Astrocyte of the cerebellum (primary cell): ENCODE results near the gene TXNL4B.
"Not testable (repeated sequence)": the region's sequence is repeated elsewhere in the genome, so short reads cannot be mapped to it uniquely, and the experiment has no call there.

ENCODE experiments used
- DNase-seq: peaks from one replicate; pipeline ENCODE4 v3.0.0-alpha.2; 2011; ENCODE audit warnings: low read depth
- H3K4me3 ChIP-seq: 2 replicates; pipeline ENCODE4 v1.5.1; 2011; ENCODE audit warnings: mild to moderate bottlenecking, low read depth, low read length, moderate library complexity
- in situ Hi-C: cut with HindIII; loops from 2 replicates; pipeline ENCODE4 v1.10.0; 2017; ENCODE audit warnings: low sequenced_read_pairs
- TF ChIP-seq, protein P1 (sequence below): IDR thresholded peaks from 2 replicates; pipeline ENCODE4 v1.5.1; 2012; ENCODE audit warnings: low read length, low read depth, moderate library complexity, mild to moderate bottlenecking; ENCODE audit errors: missing control alignments

TXNL4B gene

DNA sequence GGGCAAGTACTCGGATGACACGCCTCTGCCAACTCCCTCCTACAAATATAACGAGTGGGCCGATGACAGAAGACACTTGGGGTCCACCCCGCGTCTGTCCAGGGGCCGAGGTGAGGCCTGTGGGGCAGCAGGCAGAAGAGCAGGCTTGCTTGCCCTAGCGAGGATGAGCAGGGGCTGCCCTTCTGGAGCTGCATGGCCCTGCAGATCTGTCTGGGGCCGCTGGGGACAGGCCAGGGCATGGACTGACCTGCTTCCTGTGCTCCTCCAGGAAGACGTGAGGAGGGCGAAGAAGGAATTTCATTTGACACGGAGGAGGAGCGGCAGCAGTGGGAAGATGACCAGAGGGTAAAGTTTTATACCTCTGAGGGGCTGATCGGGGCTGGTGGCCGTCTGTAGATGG lies 5.5 kb upstream of the TXNL4B start:
- no peak overlapping the region for H3K4me3 ChIP-seq
- in situ Hi-C loops: no loop called here
- TF ChIP-seq, protein P1, sequence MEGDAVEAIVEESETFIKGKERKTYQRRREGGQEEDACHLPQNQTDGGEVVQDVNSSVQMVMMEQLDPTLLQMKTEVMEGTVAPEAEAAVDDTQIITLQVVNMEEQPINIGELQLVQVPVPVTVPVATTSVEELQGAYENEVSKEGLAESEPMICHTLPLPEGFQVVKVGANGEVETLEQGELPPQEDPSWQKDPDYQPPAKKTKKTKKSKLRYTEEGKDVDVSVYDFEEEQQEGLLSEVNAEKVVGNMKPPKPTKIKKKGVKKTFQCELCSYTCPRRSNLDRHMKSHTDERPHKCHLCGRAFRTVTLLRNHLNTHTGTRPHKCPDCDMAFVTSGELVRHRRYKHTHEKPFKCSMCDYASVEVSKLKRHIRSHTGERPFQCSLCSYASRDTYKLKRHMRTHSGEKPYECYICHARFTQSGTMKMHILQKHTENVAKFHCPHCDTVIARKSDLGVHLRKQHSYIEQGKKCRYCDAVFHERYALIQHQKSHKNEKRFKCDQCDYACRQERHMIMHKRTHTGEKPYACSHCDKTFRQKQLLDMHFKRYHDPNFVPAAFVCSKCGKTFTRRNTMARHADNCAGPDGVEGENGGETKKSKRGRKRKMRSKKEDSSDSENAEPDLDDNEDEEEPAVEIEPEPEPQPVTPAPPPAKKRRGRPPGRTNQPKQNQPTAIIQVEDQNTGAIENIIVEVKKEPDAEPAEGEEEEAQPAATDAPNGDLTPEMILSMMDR: no peak
- DNase-seq: no peak

DNA sequence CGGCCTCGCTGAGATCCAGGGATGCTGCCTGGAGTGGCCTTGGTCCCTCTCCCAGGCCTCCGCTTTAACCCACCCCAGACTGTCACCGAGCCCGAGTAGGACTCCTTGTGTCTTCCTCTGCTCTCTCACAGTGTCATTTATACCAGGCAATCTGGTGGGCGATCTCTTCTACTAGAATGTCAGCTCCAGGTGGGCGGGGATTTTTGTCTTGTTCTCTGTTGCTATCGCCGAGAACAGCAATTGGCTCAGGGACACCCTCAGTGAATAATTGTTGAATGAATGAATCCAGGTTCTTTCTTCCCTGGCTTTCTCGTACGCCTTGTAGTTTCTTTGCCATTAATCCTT lies 818 bp upstream of the TXNL4B start:
- DNase-seq: no peak
- in situ Hi-C loops: no loop called here
- H3K4me3 ChIP-seq: peak overlapping the region; percentile 95
- TF ChIP-seq, protein P1: no peak

DNA sequence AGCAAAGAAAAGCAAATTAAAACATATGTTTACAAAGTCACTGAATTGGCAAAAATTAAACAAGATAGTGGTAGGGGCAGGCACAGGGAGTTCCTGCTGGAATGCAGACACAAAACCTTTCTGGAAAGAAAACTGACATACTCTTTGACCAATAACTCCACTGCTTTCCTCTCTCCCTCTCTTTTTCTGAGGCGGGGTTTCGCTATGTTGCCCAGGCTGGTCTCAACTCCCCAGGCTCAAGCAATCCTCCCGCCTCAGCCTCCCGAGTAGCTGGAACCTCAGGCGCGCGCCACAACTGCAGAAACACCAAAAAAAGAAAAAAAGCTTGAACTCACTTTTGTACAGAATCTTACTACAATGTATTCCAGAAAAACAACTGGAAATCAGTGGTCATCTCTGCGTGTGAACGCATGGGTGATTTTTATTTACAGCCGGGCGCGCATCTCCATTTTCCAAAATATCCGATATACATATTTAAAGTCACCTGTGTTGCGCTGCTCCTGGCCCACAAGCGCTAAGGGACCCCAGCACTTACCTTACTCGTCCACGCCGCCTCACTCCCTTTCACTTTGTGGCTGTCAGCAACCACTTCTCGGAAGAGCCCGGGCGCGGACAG lies 480 bp downstream of the TXNL4B start:
- in situ Hi-C loops: no loop called here
- peak; percentile 35 for DNase-seq
- peak overlapping the region; percentile 95 for H3K4me3 ChIP-seq
- TF ChIP-seq, protein P1: no peak

DNA sequence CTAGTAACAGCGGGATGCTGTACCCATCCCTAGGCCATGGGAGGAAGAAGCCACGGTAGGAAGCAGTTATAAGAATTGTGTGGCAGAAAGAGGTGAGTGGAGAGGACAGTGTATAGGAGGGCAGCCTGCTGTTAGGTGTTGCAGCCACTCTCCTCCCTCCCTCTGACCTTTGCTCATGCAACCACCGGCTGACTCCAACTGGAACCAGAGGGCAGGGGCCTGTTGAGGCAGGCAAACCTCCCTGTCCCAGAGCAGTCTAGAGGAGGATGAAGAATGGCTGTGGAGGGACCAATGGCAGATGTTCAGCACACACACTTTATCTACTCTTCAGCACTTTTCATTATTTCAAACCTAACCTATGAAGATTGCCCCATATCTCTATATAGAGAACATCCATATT lies 2.2 kb downstream of the TXNL4B start:
- in situ Hi-C loops: no loop called here
- DNase-seq: no peak
- H3K4me3 ChIP-seq: no peak overlapping the region
- TF ChIP-seq, protein P1: no peak

DNA sequence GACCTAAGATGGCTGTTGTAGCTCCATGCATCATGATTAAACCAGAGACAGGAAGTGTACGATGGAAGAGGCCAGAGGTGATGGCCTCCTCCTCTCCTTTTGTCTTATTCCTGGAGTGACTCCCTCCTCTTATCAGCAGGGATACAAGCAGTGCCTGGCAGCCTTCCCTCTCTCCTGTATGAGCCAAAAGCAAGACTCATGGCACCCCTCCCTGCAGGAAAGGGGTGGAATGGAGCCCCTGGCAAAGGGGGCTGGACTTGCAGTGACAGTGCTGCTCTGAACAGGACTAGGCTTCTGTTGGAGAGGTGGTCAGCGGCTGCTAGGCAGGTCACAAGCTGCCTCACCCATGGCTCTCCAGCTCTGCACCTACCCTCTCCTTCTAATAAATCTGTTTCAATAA lies 8.4 kb downstream of the TXNL4B start:
- no peak overlapping the region for H3K4me3 ChIP-seq
- no peak for DNase-seq
- TF ChIP-seq, protein P1: no peak
- in situ Hi-C loops: no loop called here

DNA sequence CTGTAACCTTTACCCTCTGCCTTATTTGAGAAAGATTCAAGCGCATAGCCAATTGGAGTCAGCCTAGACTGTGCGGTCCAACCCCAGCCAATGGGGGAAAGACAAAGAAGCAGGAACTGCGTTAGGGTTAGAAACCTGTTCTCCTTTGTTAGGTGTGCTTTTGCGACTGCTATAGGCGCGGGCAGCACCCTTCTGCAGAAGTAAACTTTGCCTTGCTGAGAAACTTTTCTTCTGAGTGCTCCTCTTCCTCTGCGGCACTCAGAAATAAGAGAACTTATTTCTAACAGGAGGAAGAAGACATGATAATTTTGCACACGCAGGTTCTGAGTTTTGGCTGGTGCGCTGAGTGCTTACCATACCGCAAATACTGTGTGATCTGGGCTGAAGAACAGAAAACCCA lies 9.0 kb downstream of the TXNL4B start:
- in situ Hi-C loops: no loop called here
- TF ChIP-seq, protein P1: no peak
- no peak for DNase-seq
- H3K4me3 ChIP-seq: no peak overlapping the region

DNA sequence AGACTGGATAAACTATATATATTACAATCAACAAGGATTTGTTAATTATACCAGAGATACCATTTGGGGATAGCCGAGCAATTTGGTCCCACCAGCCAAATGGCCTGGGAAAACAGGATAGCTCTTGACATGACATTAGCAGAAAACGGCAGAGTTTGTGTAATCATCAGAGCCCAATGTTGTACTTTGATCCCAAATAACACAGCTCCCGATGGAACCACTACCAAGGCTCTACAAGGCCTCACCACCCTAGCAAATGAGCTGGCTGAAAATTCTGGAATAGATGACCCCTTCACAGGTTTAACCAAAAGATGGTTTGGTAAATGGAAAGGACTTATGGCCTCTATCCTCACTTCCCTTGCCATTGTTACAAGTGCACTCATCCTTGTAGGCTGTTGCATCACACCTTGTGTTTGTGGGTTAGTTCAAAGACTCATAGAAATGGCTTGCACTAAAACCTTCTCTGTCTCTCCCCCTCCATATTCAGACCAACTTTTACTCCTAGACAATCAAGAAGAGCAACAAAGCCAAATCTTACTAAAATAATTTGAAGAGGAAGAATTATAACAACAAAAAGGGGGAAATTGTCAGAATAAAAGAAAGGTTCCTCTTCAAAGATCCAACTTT lies 9.5 kb downstream of the TXNL4B start:
- in situ Hi-C loops: no loop called here
- DNase-seq: no peak
- H3K4me3 ChIP-seq: no peak overlapping the region
- TF ChIP-seq, protein P1: no peak

DNA sequence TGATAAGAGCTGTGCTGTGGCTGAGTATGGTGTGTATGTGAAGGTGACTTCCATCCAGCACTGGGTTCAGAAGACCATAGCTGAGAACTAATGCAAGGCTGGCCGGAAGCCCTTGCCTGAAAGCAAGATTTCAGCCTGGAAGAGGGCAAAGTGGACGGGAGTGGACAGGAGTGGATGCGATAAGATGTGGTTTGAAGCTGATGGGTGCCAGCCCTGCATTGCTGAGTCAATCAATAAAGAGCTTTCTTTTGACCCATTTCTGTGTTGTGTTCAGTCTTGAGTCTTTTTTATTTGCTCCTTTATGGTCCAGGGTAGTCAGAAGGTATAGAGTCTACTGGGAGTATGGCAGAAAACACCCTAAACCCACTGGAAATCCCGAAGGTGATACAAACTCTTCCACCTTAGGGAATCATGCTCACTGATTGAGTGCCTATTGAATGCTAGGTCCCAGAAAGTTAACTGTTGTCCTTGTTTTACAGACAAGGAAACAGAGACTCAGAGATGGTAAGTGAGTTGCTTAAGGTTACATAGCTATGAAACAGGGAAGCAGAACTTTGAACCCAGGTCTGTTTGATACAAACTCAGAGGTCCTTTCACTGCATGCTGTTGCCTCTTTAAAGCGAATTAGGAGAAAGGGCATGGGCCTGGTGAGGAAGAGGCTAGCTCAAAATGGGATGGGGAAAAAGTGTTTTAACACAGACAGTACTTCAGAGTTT lies 16.3 kb downstream of the TXNL4B start:
- H3K4me3 ChIP-seq, DNase-seq, in situ Hi-C loops: not testable (repeated sequence)

DNA sequence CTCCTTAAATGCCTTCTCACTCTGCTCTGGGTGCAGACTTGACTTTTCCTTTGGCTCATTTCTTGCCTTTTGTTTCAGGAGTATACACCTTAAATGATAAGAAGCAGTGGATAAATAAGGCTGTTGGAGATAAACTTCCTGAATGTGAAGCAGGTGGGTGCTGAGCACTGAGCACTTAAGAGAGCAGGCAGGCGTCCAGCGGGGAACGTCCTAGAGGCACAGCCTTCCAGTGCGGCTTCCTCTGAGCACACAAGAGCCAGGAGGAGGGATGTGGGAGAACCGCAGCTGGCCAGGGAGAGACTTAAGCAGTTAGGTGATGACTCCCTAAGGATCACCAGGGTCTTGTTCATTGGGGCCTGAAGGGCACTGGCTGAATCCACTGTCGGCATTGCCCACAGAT lies 18.4 kb downstream of the TXNL4B start:
- H3K4me3 ChIP-seq, in situ Hi-C loops, DNase-seq: not testable (repeated sequence)
